HG02588 (cell line): Measurements from ENCODE around the gene KCNIP4.

Source experiments
- ATAC-seq: cut with Tn5 transposase; IDR thresholded peaks from one replicate; pipeline ENCODE4 v1.9.1; 2021; ENCODE audit warnings: mild to moderate bottlenecking, moderate library complexity; ENCODE audit not compliant: unreplicated experiment

Gene KCNIP4

GRCh38 chr4:21856301-21856700 lies 92.3 kb downstream of the KCNIP4 start:
- ATAC-seq, result no peak

- no peak for ATAC-seq
These were observed 99.5 kb downstream of the KCNIP4 start for GRCh38 chr4:21849077-21849476.

GRCh38 chr4:21848021-21848420 lies 100.6 kb downstream of the KCNIP4 start:
- no peak for ATAC-seq

GRCh38 chr4:21845663-21846062 lies 102.9 kb downstream of the KCNIP4 start:
- no peak for ATAC-seq

- ATAC-seq, result no peak
These were observed 112.9 kb downstream of the KCNIP4 start for GRCh38 chr4:21835712-21836111.

GRCh38 chr4:21830272-21830671 lies 118.3 kb downstream of the KCNIP4 start:
- ATAC-seq, result no peak

- ATAC-seq, result no peak
These were observed 121.0 kb downstream of the KCNIP4 start for GRCh38 chr4:21827575-21827974.

GRCh38 chr4:21826071-21826470 lies 122.5 kb downstream of the KCNIP4 start:
- no peak for ATAC-seq

GRCh38 chr4:21819086-21819485 lies 129.5 kb downstream of the KCNIP4 start:
- no peak for ATAC-seq

- no peak for ATAC-seq
These were observed 132.8 kb downstream of the KCNIP4 start for GRCh38 chr4:21815651-21816377.

GRCh38 chr4:21811565-21811964 lies 137.0 kb downstream of the KCNIP4 start:
- ATAC-seq, result no peak

GRCh38 chr4:21806991-21807390 lies 141.6 kb downstream of the KCNIP4 start:
- no peak for ATAC-seq

- ATAC-seq, result no peak
These were observed 146.2 kb downstream of the KCNIP4 start for GRCh38 chr4:21802406-21802805.

- ATAC-seq, result no peak
These were observed 146.7 kb downstream of the KCNIP4 start for GRCh38 chr4:21801661-21802385.

- ATAC-seq, result no peak
These were observed 153.5 kb downstream of the KCNIP4 start for GRCh38 chr4:21795091-21795490.

GRCh38 chr4:21792736-21793135 lies 155.8 kb downstream of the KCNIP4 start:
- no peak for ATAC-seq

GRCh38 chr4:21790438-21791029 lies 158.0 kb downstream of the KCNIP4 start:
- ATAC-seq, result no peak

- ATAC-seq, result no peak
These were observed 168.4 kb downstream of the KCNIP4 start for GRCh38 chr4:21780148-21780547.

- no peak for ATAC-seq
These were observed 169.9 kb downstream of the KCNIP4 start for GRCh38 chr4:21778702-21779101.

- ATAC-seq, result no peak
These were observed 172.9 kb downstream of the KCNIP4 start for GRCh38 chr4:21775703-21776102.

GRCh38 chr4:21769404-21770147 lies 179.0 kb downstream of the KCNIP4 start:
- ATAC-seq, result no peak
